ENCODE measurements around the gene VAPA. TPM values are rescaled to one million over a fixed set of nuclear protein-coding genes. Genes with fewer than 3 reads are reported as not detected.
A peak's percentile ranks its signal among the peaks of the same experiment; 100 is the strongest.

Gene VAPA
- total RNA-seq, 1 donor: 436 TPM

- TF ChIP-seq CTCF (IDR thresholded peaks at IDR 0.05; ENCODE audit: insufficient read depth, low read length): no peak
- no peak for DNase-seq (ENCODE audit: low read depth)
- H3K4me3 ChIP-seq (ENCODE audit: low read depth, low read length): no peak overlapping the region
Measured at GRCh38 chr18:9982711-9983110, 68.9 kb downstream of the VAPA start.

- no peak for TF ChIP-seq CTCF (IDR thresholded peaks at IDR 0.05; ENCODE audit: insufficient read depth, low read length)
- no peak overlapping the region for H3K4me3 ChIP-seq (ENCODE audit: low read depth, low read length)
- DNase-seq (ENCODE audit: low read depth): no peak
Measured at GRCh38 chr18:9984080-9984479, 70.3 kb downstream of the VAPA start.

GRCh38 chr18:9985641-9986040, 71.8 kb downstream of the VAPA start:
- no peak for DNase-seq (ENCODE audit: low read depth)
- no peak overlapping the region for H3K4me3 ChIP-seq (ENCODE audit: low read depth, low read length)
- TF ChIP-seq CTCF (IDR thresholded peaks at IDR 0.05; ENCODE audit: insufficient read depth, low read length): no peak

- H3K4me3 ChIP-seq (ENCODE audit: low read depth, low read length): no peak overlapping the region
- TF ChIP-seq CTCF (IDR thresholded peaks at IDR 0.05; ENCODE audit: insufficient read depth, low read length): no peak
- no peak for DNase-seq (ENCODE audit: low read depth)
Measured at GRCh38 chr18:9986156-9986930, 72.5 kb downstream of the VAPA start.

GRCh38 chr18:9987345-9987744, 73.5 kb downstream of the VAPA start:
- no peak for TF ChIP-seq CTCF (IDR thresholded peaks at IDR 0.05; ENCODE audit: insufficient read depth, low read length)
- peak; percentile 29 for DNase-seq (ENCODE audit: low read depth)

GRCh38 chr18:9987931-9988330, 74.1 kb downstream of the VAPA start:
- no peak overlapping the region for H3K4me3 ChIP-seq (ENCODE audit: low read depth, low read length)
- no peak for TF ChIP-seq CTCF (IDR thresholded peaks at IDR 0.05; ENCODE audit: insufficient read depth, low read length)
- no peak for DNase-seq (ENCODE audit: low read depth)

More at GRCh38 chr18:9987345-9987744, 73.5 kb downstream of the VAPA start:
- no peak overlapping the region for H3K4me3 ChIP-seq (ENCODE audit: low read depth, low read length)

GRCh38 chr18:9988665-9989064, 74.8 kb downstream of the VAPA start:
- H3K4me3 ChIP-seq (ENCODE audit: low read depth, low read length): no peak overlapping the region
- DNase-seq (ENCODE audit: low read depth): no peak
- no peak for TF ChIP-seq CTCF (IDR thresholded peaks at IDR 0.05; ENCODE audit: insufficient read depth, low read length)

All from fibroblast of the aortic adventitia (primary cell).